Fibroblast of the aortic adventitia (primary cell): Measurements from ENCODE around the gene XRCC5. TPM values are rescaled to one million over a fixed set of nuclear protein-coding genes. Genes with fewer than 3 reads are reported as not detected.

Experiments used
- DNase-seq: peaks from one replicate; pipeline ENCODE4 v3.0.0-alpha.2; 2010; ENCODE audit warnings: low read depth
- H3K4me3 ChIP-seq: 2 replicates; pipeline ENCODE4 v1.5.1; 2011; ENCODE audit warnings: low read depth, mild to moderate bottlenecking, control low read depth, low read length, moderate library complexity
- total RNA-seq: library from RNA; depleted of rRNA; stranded (reverse); fragments of >200 nt; gene quantifications from 2 replicates; pipeline ENCODE4 v1.2.3, GENCODE V29; 2012; ENCODE audit warnings: low replicate concordance
- TF ChIP-seq, protein P1 (sequence below): IDR thresholded peaks from 2 replicates; pipeline ENCODE4 v1.5.1; 2011; ENCODE audit warnings: mild to moderate bottlenecking, low read length, control low read depth, inconsistent platforms; ENCODE audit not compliant: insufficient read depth

XRCC5 gene
- total RNA-seq, 1 donor, result 271 TPM

GRCh38 chr2:216181953-216182461, 72.9 kb downstream of the XRCC5 start:
- no peak for DNase-seq
- H3K4me3 ChIP-seq, result no peak overlapping the region
- TF ChIP-seq, protein P1, sequence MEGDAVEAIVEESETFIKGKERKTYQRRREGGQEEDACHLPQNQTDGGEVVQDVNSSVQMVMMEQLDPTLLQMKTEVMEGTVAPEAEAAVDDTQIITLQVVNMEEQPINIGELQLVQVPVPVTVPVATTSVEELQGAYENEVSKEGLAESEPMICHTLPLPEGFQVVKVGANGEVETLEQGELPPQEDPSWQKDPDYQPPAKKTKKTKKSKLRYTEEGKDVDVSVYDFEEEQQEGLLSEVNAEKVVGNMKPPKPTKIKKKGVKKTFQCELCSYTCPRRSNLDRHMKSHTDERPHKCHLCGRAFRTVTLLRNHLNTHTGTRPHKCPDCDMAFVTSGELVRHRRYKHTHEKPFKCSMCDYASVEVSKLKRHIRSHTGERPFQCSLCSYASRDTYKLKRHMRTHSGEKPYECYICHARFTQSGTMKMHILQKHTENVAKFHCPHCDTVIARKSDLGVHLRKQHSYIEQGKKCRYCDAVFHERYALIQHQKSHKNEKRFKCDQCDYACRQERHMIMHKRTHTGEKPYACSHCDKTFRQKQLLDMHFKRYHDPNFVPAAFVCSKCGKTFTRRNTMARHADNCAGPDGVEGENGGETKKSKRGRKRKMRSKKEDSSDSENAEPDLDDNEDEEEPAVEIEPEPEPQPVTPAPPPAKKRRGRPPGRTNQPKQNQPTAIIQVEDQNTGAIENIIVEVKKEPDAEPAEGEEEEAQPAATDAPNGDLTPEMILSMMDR, result no peak

GRCh38 chr2:216183462-216183861, 74.3 kb downstream of the XRCC5 start:
- no peak overlapping the region for H3K4me3 ChIP-seq
- no peak for DNase-seq
- TF ChIP-seq, protein P1, result no peak

- no peak overlapping the region for H3K4me3 ChIP-seq
- TF ChIP-seq, protein P1, result no peak
- DNase-seq, result no peak
These were observed 79.4 kb downstream of the XRCC5 start for GRCh38 chr2:216188559-216188850.

DNA sequence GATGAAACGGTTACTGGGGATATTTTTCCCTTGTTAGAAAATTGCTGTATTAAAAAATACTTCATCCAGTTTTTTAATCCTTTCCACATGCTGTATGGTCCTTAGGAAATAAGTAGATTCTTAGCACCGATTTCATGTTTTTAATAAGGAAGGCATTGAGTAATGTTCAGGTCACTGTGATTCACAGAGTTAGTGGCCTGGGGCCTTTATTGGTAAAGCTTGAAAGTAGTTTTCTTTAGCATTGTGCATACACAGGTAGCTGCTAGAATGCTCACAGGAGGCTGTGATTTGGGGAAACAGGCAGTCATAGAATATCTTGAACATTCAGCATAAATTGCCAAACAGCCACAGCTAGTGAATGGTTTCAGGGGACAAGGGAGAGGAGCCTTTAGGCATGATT, 79.8 kb downstream of the XRCC5 start:
- DNase-seq, result peak; percentile 47
- H3K4me3 ChIP-seq, result no peak overlapping the region
- TF ChIP-seq, protein P1, result no peak

DNA sequence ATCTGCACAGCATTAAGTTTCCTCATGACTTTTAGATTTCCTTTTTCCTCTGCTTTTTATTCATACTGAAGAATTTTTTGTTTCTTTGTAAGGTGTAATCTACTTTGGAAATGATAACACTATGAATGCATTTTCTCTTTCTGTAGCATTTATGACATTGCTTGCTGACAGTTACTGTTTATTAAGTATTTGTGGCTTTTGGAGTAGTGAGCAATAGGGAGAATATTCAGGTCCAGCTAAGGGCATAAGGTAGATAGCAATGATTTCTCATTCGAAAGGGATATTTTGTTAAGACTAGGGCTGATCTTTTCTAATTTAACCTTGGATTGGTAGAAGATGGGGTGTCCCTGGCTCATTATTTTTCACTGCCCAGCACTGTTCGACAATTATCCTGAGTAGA, 80.3 kb downstream of the XRCC5 start:
- no peak overlapping the region for H3K4me3 ChIP-seq
- DNase-seq, result peak; percentile 16
- TF ChIP-seq, protein P1, result no peak

- H3K4me3 ChIP-seq, result no peak overlapping the region
- no peak for DNase-seq
- TF ChIP-seq, protein P1, result no peak
These were observed 83.0 kb downstream of the XRCC5 start for GRCh38 chr2:216192181-216192580.

DNA sequence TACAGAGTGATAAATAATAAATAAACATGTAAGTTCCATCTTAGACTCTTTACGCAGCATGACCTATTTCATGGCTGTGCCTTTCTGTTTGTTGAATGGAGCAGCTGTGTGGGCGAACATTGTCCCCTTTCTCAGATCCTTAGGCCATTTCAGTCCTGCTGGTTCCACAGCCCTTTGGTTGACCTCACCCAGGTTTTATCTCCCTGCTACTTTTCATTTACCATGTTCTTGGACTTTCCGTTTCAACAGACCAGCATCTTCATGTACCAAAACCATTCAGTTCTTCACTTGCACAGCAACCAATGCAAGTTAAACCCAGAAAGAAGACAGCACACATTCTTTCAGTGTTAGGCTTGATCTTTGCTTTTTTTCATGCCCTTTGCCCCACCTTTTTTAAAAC, 83.8 kb downstream of the XRCC5 start:
- TF ChIP-seq, protein P1, result no peak
- DNase-seq, result no peak
- H3K4me3 ChIP-seq, result no peak overlapping the region
